K562 (cell line): ENCODE data around the gene FRMD4B.

Experiments
- CAMTA2 ChIP-seq: fragments of 250-450 bp; sonication (Bioruptor Pico); conservative IDR thresholded peaks from 2 replicates; pipeline ENCODE4 v1.5.1; 2022
- NFYB ChIP-seq: IDR thresholded peaks from 2 replicates; pipeline ENCODE4 v1.6.1; 2011; ENCODE audit warnings: mild to moderate bottlenecking, moderate library complexity; ENCODE audit not compliant: insufficient read length; ENCODE audit errors: extremely low read depth
- SMAD3 ChIP-seq: fragments of 450-650 bp; formaldehyde crosslinking; conservative IDR thresholded peaks from 2 replicates; pipeline ENCODE4 v1.4.0; 2020; ENCODE audit warnings: mild to moderate bottlenecking
- THRAP3 ChIP-seq: fragments of 450-650 bp; IDR thresholded peaks from 2 replicates; pipeline ENCODE4 v1.6.1; 2016; ENCODE audit warnings: mild to moderate bottlenecking, inconsistent platforms, borderline replicate concordance
- TF ChIP-seq, protein P1 (sequence below): sonication (generic); formaldehyde crosslinking; IDR thresholded peaks from 2 replicates; pipeline ENCODE4 v1.8.1; 2023; ENCODE audit warnings: mild to moderate bottlenecking, missing genetic modification reagents
- TF ChIP-seq, protein P2 (sequence below): sonication (generic); formaldehyde crosslinking; IDR thresholded peaks from 2 replicates; pipeline ENCODE4 v1.8.0; 2022; ENCODE audit warnings: mild to moderate bottlenecking, missing genetic modification reagents

DNA sequence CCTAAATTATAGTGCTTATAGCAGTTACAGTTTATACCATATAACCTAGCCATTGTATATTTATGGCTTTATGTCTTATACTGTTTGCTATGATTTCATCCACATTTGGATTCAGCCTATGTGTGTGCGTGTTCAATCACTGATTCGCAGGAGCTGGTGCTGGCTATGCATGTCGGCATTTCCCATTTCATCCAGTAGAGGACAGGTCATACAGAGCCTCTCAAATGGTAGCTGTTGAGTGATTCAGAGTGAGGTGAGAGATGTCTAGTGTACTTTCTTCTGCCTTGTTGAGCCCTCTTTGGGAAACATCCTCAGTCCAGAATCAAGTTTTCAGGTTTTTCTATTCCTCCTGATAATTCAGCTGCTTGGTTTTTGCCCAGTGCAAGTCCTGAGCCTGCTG is 76.1 kb downstream of the FRMD4B start:
- TF ChIP-seq, protein P1, sequence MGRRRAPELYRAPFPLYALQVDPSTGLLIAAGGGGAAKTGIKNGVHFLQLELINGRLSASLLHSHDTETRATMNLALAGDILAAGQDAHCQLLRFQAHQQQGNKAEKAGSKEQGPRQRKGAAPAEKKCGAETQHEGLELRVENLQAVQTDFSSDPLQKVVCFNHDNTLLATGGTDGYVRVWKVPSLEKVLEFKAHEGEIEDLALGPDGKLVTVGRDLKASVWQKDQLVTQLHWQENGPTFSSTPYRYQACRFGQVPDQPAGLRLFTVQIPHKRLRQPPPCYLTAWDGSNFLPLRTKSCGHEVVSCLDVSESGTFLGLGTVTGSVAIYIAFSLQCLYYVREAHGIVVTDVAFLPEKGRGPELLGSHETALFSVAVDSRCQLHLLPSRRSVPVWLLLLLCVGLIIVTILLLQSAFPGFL (CRISPR knock-in tag) = no peak
- no peak for TF ChIP-seq THRAP3
- TF ChIP-seq CAMTA2 = no peak
- no peak for TF ChIP-seq NFYB
- no peak for TF ChIP-seq SMAD3 (CRISPR knock-in tag)
- TF ChIP-seq, protein P2, sequence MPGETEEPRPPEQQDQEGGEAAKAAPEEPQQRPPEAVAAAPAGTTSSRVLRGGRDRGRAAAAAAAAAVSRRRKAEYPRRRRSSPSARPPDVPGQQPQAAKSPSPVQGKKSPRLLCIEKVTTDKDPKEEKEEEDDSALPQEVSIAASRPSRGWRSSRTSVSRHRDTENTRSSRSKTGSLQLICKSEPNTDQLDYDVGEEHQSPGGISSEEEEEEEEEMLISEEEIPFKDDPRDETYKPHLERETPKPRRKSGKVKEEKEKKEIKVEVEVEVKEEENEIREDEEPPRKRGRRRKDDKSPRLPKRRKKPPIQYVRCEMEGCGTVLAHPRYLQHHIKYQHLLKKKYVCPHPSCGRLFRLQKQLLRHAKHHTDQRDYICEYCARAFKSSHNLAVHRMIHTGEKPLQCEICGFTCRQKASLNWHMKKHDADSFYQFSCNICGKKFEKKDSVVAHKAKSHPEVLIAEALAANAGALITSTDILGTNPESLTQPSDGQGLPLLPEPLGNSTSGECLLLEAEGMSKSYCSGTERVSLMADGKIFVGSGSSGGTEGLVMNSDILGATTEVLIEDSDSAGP (CRISPR knock-in tag) = no peak
